Liver (tissue), 9 donors: Measurements from ENCODE around the gene TUBB4B. TPM values are rescaled to one million over a fixed set of nuclear protein-coding genes. Genes with fewer than 3 reads are reported as not detected.

Experiments used
- DNase-seq: peaks from one replicate; pipeline ENCODE4 v3.0.0-alpha.2; 2017; ENCODE audit warnings: low spot score
- H3K27ac ChIP-seq, 2 donors: one replicate each; pipeline ENCODE4 v1.7.0; 2013; ENCODE audit warnings: inconsistent platforms in 2 of 2, low read length in 2 of 2, control low read depth in 1 of 2, low read depth in 1 of 2, mild to moderate bottlenecking in 1 of 2
- H3K27me3 ChIP-seq, 4 donors: one replicate each; pipeline versions ENCODE4 v1.6.1 to v1.7.0; 2013; ENCODE audit warnings: low read length in 3 of 4, inconsistent platforms in 1 of 4, mild to moderate bottlenecking in 1 of 4, moderate library complexity in 1 of 4; ENCODE audit not compliant: control insufficient read depth in 4 of 4, insufficient read depth in 4 of 4
- H3K36me3 ChIP-seq, 4 donors: one replicate each; pipeline versions ENCODE4 v1.6.1 to v1.7.0; 2013; ENCODE audit warnings: low read length in 3 of 4, mild to moderate bottlenecking in 3 of 4, low read depth in 1 of 4, moderate library complexity in 1 of 4; ENCODE audit not compliant: control insufficient read depth in 4 of 4, insufficient read depth in 3 of 4
- H3K4me1 ChIP-seq, 4 donors: one replicate each; pipeline versions ENCODE4 v1.6.1 to v1.7.0; 2013; ENCODE audit warnings: low read length in 3 of 4, mild to moderate bottlenecking in 3 of 4, moderate library complexity in 1 of 4; ENCODE audit not compliant: control insufficient read depth in 4 of 4, insufficient read depth in 4 of 4
- H3K4me3 ChIP-seq, 3 donors: one replicate each; pipeline versions ENCODE4 v1.6.1 to v1.7.0; 2013; ENCODE audit warnings: low read length in 3 of 3, control low read depth in 1 of 3, low read depth in 1 of 3, mild to moderate bottlenecking in 1 of 3
- H3K9ac ChIP-seq, 2 donors: one replicate each; pipeline ENCODE4 v1.7.0; 2013; ENCODE audit warnings: low read length in 2 of 2, mild to moderate bottlenecking in 2 of 2, moderate library complexity in 2 of 2, control low read depth in 1 of 2, low read depth in 1 of 2
- H3K9me3 ChIP-seq, 4 donors: one replicate each; pipeline versions ENCODE4 v1.6.1 to v1.7.0; 2013; ENCODE audit warnings: low read length in 3 of 4; ENCODE audit not compliant: control insufficient read depth in 4 of 4
- CTCF ChIP-seq: fragments of 150-350 bp; IDR thresholded peaks from 2 replicates; pipeline ENCODE4 v1.5.1; 2017; ENCODE audit warnings: improper control_type of control experiment, low read depth, low read length; ENCODE audit not compliant: missing input control
- EGR1 ChIP-seq, 2 donors: IDR thresholded peaks; 2 replicates each; pipeline ENCODE4 v1.6.1; 2016 to 2018; ENCODE audit warnings: antibody characterized with exemption in 2 of 2, low read depth in 2 of 2
- REST ChIP-seq: IDR thresholded peaks from 2 replicates; pipeline ENCODE4 v1.6.1; 2016; ENCODE audit warnings: antibody characterized with exemption, mild to moderate bottlenecking
- WGBS: extraction: QIAGEN DNeasy Blood & Tissue Kit; methylation state at CpG from one replicate; pipeline ENCODE4 v1.1.7; 2013; 5-methylcytosine and 5-hydroxymethylcytosine counted together
- polyA plus RNA-seq, 2 donors: library from polyadenylated mRNA; stranded (reverse) in 1 of 2; unstranded in 1 of 2; fragments of 200-250 nt in 1 of 2; fragments of >200 nt in 1 of 2; fragmentation: Nextera tagmentation in 1 of 2; extraction: Ambion mirVana in 1 of 2; gene quantifications; one replicate each; pipeline versions ENCODE4 v1.2.1 to v1.2.3, GENCODE V29; 2013 to 2015
- total RNA-seq, 2 donors: library from RNA; depleted of rRNA; stranded (reverse); fragments of >200 nt; gene quantifications; one replicate each; pipeline ENCODE4 v1.2.3, GENCODE V29; 2014
- donor health status: healthy.
- donor health status: healthy.
- donor health status: healthy.
- donor health status: healthy.
- donor health status: healthy.

Gene TUBB4B
- total and polyA plus RNA-seq, 4 donors: 173 to 199 (median 185) TPM

DNA sequence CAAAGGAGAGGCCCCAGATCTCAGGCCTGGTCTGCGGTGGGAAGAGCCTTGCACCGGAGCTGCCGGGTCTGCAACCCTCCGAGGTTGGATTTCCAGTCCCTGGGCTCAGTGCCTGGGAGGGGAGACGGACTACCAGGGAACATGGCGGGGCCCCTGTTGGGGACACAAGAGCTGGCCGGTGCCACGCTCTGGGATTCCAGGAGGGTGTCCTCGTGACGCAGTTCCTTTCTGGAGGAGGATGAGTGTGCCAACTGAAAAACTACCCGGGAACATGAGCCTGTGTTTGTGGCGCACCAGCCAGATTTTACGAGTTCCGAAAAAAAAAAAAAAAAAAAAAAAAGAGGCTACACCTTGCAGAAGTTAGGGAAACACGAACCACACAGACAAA, 52.0 kb downstream of the TUBB4B start:
- Histone ChIP-seq H3K9ac (no peak overlapping the region), H3K27ac (no peak overlapping the region), H3K36me3 (no peaks in the 10 kb centered on the region), H3K4me3 (no peak overlapping the region), H3K27me3 (no peaks in the 10 kb centered on the region), H3K4me1 (peaks cover 3 to 29% (median 16%) of the 10 kb centered on the region in 4 donors), H3K9me3 (no peaks in the 10 kb centered on the region)
- no peak for TF ChIP-seq REST
- TF ChIP-seq CTCF: no peak
- no peak for TF ChIP-seq EGR1 (IDR thresholded peaks at IDR 0.05; ENCODE audit: low read depth in 2 of 2)
- 82% methylated on average over 15 of the region's 15 CpGs for WGBS
- DNase-seq: no peak

Other genes starting within 250 kb of the TUBB4B start
- gene PAXX, start 248.9 kb upstream of the TUBB4B start, total RNA-seq: 1 to 10 TPM; 7.3 to 9.0 TPM
- 10 to 100 TPM; 29.4 to 34.1 TPM for gene PAXX, start 248.9 kb upstream of the TUBB4B start, polyA plus RNA-seq
- under 1 TPM; 0.33 to 0.42 TPM for gene CLIC3, start 244.7 kb upstream of the TUBB4B start, total RNA-seq
- under 1 TPM; 0.38 to 0.83 TPM for gene CLIC3, start 244.7 kb upstream of the TUBB4B start, polyA plus RNA-seq
- 10 to 100 TPM in 1 of 2 donors, 1 to 10 TPM in 1; 2.9 to 15.2 TPM for gene ABCA2, start 213.1 kb upstream of the TUBB4B start, total RNA-seq
- 10 to 100 TPM in 1 of 2 donors, 1 to 10 TPM in 1; 9.5 to 15.1 TPM for gene ABCA2, start 213.1 kb upstream of the TUBB4B start, polyA plus RNA-seq
- under 1 TPM; 0.37 to 0.67 TPM for gene FUT7, start 209.2 kb upstream of the TUBB4B start, total RNA-seq
- gene FUT7, start 209.2 kb upstream of the TUBB4B start, polyA plus RNA-seq: under 1 TPM in 1 of 2 donors, not detected in 1; 0.14 TPM
- 1 to 10 TPM; 2.7 to 5.6 TPM for gene NPDC1, start 195.1 kb upstream of the TUBB4B start, total RNA-seq
- 10 to 100 TPM in 1 of 2 donors, 1 to 10 TPM in 1; 9.0 to 14.5 TPM for gene NPDC1, start 195.1 kb upstream of the TUBB4B start, polyA plus RNA-seq
- under 1 TPM; 0.09 to 0.25 TPM for gene ENTPD2, start 187.2 kb upstream of the TUBB4B start, total RNA-seq
- gene ENTPD2, start 187.2 kb upstream of the TUBB4B start, polyA plus RNA-seq: under 1 TPM; 0.17 to 0.40 TPM
- gene SAPCD2, start 170.7 kb upstream of the TUBB4B start, total RNA-seq: 1 to 10 TPM in 1 of 2 donors, under 1 TPM in 1; 0.08 to 1.8 TPM
- gene SAPCD2, start 170.7 kb upstream of the TUBB4B start, polyA plus RNA-seq: under 1 TPM; 0.06 to 0.38 TPM
- 1 to 10 TPM; 1.8 to 2.3 TPM for gene UAP1L1, start 163.8 kb upstream of the TUBB4B start, total RNA-seq
- gene UAP1L1, start 163.8 kb upstream of the TUBB4B start, polyA plus RNA-seq: 1 to 10 TPM in 1 of 2 donors, under 1 TPM in 1; 0.35 to 1.6 TPM
- gene MAN1B1, start 154.3 kb upstream of the TUBB4B start, total RNA-seq: 10 to 100 TPM; 19.9 to 31.8 TPM
- gene MAN1B1, start 154.3 kb upstream of the TUBB4B start, polyA plus RNA-seq: 10 to 100 TPM; 23.2 to 29.7 TPM
- 10 to 100 TPM; 25.0 to 38.8 TPM for gene DPP7, start 126.6 kb upstream of the TUBB4B start, total RNA-seq
- gene DPP7, start 126.6 kb upstream of the TUBB4B start, polyA plus RNA-seq: 10 to 100 TPM; 62.6 to 71.1 TPM
- gene GRIN1, start 102.1 kb upstream of the TUBB4B start, total RNA-seq: not detected
- gene GRIN1, start 102.1 kb upstream of the TUBB4B start, polyA plus RNA-seq: under 1 TPM in 1 of 2 donors, not detected in 1; 0.05 TPM
- under 1 TPM in 1 of 2 donors, not detected in 1; 0.17 TPM for gene LRRC26, start 71.2 kb upstream of the TUBB4B start, total RNA-seq
- under 1 TPM in 1 of 2 donors, not detected in 1; 0.09 TPM for gene LRRC26, start 71.2 kb upstream of the TUBB4B start, polyA plus RNA-seq
- not detected for gene TMEM210, start 69.2 kb upstream of the TUBB4B start, total RNA-seq
- gene TMEM210, start 69.2 kb upstream of the TUBB4B start, polyA plus RNA-seq: not detected
- gene ANAPC2, start 52.7 kb upstream of the TUBB4B start, total RNA-seq: 10 to 100 TPM; 19.4 to 32.6 TPM
- gene ANAPC2, start 52.7 kb upstream of the TUBB4B start, polyA plus RNA-seq: 10 to 100 TPM in 1 of 2 donors, 1 to 10 TPM in 1; 9.3 to 19.9 TPM
- gene SSNA1, start 52.6 kb upstream of the TUBB4B start, total RNA-seq: 10 to 100 TPM; 29.8 to 37.5 TPM
- gene SSNA1, start 52.6 kb upstream of the TUBB4B start, polyA plus RNA-seq: 10 to 100 TPM; 43.1 to 44.2 TPM
- gene TPRN, start 40.5 kb upstream of the TUBB4B start, total RNA-seq: 10 to 100 TPM in 1 of 2 donors, 1 to 10 TPM in 1; 5.4 to 15.8 TPM
- gene TPRN, start 40.5 kb upstream of the TUBB4B start, polyA plus RNA-seq: 10 to 100 TPM in 1 of 2 donors, 1 to 10 TPM in 1; 6.5 to 20.1 TPM
- gene TMEM203, start 35.6 kb upstream of the TUBB4B start, total RNA-seq: 10 to 100 TPM; 19.9 to 21.5 TPM
- 10 to 100 TPM; 21.4 to 27.5 TPM for gene TMEM203, start 35.6 kb upstream of the TUBB4B start, polyA plus RNA-seq
- 1 to 10 TPM; 2.9 to 4.7 TPM for gene NDOR1, start 35.6 kb upstream of the TUBB4B start, total RNA-seq
- gene NDOR1, start 35.6 kb upstream of the TUBB4B start, polyA plus RNA-seq: 1 to 10 TPM; 2.5 to 3.5 TPM
- under 1 TPM; 0.28 to 0.59 TPM for gene RNF208, start 19.0 kb upstream of the TUBB4B start, total RNA-seq
- 1 to 10 TPM; 4.6 to 7.1 TPM for gene RNF208, start 19.0 kb upstream of the TUBB4B start, polyA plus RNA-seq
- under 1 TPM; 0.14 to 0.25 TPM for gene CYSRT1, start 16.1 kb upstream of the TUBB4B start, total RNA-seq
- gene CYSRT1, start 16.1 kb upstream of the TUBB4B start, polyA plus RNA-seq: under 1 TPM; 0.15 to 0.50 TPM
- not detected for gene RNF224, start 13.8 kb upstream of the TUBB4B start, total RNA-seq
- gene RNF224, start 13.8 kb upstream of the TUBB4B start, polyA plus RNA-seq: not detected
- not detected for gene SLC34A3, start 10.4 kb upstream of the TUBB4B start, total RNA-seq
- gene SLC34A3, start 10.4 kb upstream of the TUBB4B start, polyA plus RNA-seq: not detected
- not detected for gene STPG3, start 10.0 kb downstream of the TUBB4B start, total RNA-seq
- not detected for gene STPG3, start 10.0 kb downstream of the TUBB4B start, polyA plus RNA-seq
- gene NELFB, start 14.0 kb downstream of the TUBB4B start, total RNA-seq: 10 to 100 TPM; 16.5 to 19.7 TPM
- gene NELFB, start 14.0 kb downstream of the TUBB4B start, polyA plus RNA-seq: 10 to 100 TPM in 1 of 2 donors, 1 to 10 TPM in 1; 4.7 to 24.6 TPM
- gene TOR4A, start 36.4 kb downstream of the TUBB4B start, total RNA-seq: 1 to 10 TPM; 5.0 to 5.1 TPM
- gene TOR4A, start 36.4 kb downstream of the TUBB4B start, polyA plus RNA-seq: 1 to 10 TPM in 1 of 2 donors, under 1 TPM in 1; 0.35 to 3.6 TPM
- gene NRARP, start 61.0 kb downstream of the TUBB4B start, total RNA-seq: 1 to 10 TPM in 1 of 2 donors, under 1 TPM in 1; 0.93 to 1.3 TPM
- gene NRARP, start 61.0 kb downstream of the TUBB4B start, polyA plus RNA-seq: under 1 TPM in 1 of 2 donors, not detected in 1; 0.48 TPM
- 1 to 10 TPM; 2.5 to 6.7 TPM for gene EXD3, start 181.9 kb downstream of the TUBB4B start, total RNA-seq
- 1 to 10 TPM; 3.6 to 3.7 TPM for gene EXD3, start 181.9 kb downstream of the TUBB4B start, polyA plus RNA-seq
- 1 to 10 TPM; 1.3 to 2.4 TPM for gene NOXA1, start 182.1 kb downstream of the TUBB4B start, total RNA-seq
- 1 to 10 TPM; 2.4 to 3.6 TPM for gene NOXA1, start 182.1 kb downstream of the TUBB4B start, polyA plus RNA-seq
- gene ENTPD8, start 200.1 kb downstream of the TUBB4B start, total RNA-seq: 1 to 10 TPM; 1.6 to 4.7 TPM
- gene ENTPD8, start 200.1 kb downstream of the TUBB4B start, polyA plus RNA-seq: 1 to 10 TPM; 5.1 to 6.2 TPM
- 10 to 100 TPM in 1 of 2 donors, 1 to 10 TPM in 1; 1.7 to 12.9 TPM for gene NSMF, start 218.0 kb downstream of the TUBB4B start, total RNA-seq
- 10 to 100 TPM in 1 of 2 donors, 1 to 10 TPM in 1; 4.6 to 13.5 TPM for gene NSMF, start 218.0 kb downstream of the TUBB4B start, polyA plus RNA-seq